Measurements from ENCODE around the gene C7orf33. TPM values are rescaled to one million over a fixed set of nuclear protein-coding genes. Genes with fewer than 3 reads are reported as not detected.

C7orf33 gene
- not detected in 5 replicates for total RNA-seq (2022; extraction: Qiagen RNA extraction)

GRCh38 chr7:148590471-148590870 is at the start of gene C7orf33:
TSS of gene C7orf33 (plus strand) at chr7:148590766. CDS start at chr7:148590926, 160 bp downstream.

Other genes starting within 250 kb of the C7orf33 start
- 50.4 to 59.2 TPM (median 57.2 TPM) in 5 replicates for gene CUL1, start 108.1 kb downstream of the C7orf33 start, total RNA-seq (2022; extraction: Qiagen RNA extraction)